HG02678 (cell line): Measurements from ENCODE around the gene MTHFD1L.

Source experiments
- ATAC-seq: cut with Tn5 transposase; IDR thresholded peaks from one replicate; pipeline ENCODE4 v1.9.1; 2021; ENCODE audit warnings: mild to moderate bottlenecking, moderate library complexity; ENCODE audit not compliant: unreplicated experiment

Gene MTHFD1L

DNA sequence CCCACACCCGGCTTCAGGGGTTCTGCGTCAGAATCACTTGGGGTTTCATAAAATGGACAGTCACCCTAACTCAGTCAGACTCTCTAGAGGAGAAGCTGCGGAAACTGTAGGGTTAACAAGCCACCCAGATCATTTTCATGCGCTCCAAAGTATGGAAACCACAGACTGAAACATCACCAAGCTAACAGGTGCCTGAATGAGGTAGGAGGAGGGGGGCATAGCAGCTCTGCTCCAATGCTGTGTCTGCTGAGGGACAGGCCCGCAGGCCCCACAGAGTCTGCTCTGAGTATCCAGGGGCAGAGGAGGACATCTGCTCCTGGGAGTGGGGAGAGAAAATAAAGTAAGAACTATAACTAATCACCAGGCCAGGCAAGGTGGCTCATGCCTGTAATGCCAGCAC lies 277.2 kb downstream of the MTHFD1L start:
- no peak for ATAC-seq

DNA sequence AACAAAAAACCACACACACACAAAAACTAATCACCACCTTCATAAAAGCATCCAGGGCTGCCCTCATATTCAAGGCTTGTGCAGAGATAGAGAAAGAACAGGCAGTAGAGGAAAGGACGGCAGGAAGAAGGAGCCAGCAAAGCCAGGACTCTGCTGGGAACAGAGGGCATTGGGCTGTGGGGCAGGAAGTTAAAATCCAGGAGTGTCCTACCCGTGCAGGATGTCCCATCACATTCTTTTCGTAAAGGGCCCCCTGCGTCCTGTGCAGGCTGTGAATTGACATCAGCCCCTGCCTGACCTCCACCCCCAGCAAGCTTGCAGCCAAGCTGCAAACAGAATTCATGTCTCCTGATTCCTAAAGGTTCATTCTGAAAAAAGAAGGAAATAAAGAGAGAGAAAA lies 277.8 kb downstream of the MTHFD1L start:
- no peak for ATAC-seq

DNA sequence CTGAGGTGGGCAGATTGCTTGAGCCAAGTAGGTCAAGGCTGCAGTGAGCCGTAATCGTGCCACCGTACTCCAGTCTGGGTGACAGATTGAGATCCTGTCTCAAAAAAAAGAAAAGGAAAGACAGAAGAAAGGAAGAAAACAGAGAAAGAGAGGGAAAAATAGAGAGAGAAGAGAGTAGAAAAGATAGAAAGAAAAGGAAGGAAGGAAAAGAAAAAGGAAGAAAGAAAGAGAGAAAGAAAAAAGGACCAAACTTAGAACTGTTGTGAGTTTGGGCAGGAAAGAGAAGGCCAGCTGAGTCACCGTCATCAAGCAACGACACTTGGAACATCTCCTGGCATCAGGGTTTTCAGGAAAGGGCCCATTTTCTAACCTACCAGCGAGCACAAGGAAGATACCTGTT lies 278.3 kb downstream of the MTHFD1L start:
- no peak for ATAC-seq

DNA sequence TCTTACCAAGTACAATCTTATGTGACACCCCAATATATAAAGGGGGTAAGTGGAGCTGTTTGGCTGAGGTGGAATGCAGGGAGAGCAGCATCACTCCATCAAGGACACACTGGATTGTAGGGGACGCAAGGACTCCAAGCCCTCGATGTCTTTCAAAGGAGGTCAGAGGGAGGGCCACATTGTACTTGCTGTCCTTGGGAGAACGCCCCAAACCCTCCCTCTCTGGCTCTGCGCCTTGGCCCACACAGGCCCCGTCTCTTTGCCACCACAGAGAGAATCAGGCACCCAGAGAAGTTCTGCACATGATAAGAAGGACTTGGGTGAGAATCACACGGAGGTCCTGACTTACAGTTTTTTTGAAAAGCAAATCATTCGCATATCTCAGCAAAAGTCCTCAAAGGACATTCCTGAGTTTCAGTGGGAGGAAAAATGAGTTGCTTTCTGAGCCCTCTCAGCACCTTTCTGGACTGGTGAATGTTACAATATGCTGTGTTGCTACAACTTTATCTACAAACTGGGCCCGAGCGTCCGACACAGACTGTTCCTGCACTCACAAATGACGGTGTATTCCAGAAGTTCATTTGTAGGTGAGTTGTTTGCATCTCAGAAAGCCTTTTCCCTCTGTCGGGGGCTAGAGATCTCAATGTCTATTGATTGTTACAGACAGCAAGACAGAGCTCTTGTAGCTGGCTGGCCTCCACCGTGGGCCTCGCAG lies 281.8 kb downstream of the MTHFD1L start:
- no peak for ATAC-seq

DNA sequence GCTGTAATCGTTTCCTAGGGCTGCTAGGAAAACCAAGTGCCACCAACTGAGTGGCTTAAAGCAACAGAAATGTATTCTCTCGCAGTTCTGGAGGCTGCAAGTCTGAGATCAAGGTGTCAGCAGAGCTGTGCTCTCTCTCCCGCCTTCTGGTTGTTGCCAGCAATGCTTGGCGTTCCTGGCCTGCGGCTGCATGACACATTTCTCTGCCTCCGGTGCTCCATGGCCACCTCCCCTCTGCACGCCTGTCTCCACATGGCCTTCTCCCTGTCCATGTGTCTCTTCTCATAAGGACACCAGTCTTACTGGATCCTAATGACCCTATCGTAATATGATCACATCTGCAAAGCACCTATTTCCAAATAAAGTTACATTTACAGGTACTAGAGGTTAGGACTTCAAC lies 282.6 kb downstream of the MTHFD1L start:
- ATAC-seq, result no peak

DNA sequence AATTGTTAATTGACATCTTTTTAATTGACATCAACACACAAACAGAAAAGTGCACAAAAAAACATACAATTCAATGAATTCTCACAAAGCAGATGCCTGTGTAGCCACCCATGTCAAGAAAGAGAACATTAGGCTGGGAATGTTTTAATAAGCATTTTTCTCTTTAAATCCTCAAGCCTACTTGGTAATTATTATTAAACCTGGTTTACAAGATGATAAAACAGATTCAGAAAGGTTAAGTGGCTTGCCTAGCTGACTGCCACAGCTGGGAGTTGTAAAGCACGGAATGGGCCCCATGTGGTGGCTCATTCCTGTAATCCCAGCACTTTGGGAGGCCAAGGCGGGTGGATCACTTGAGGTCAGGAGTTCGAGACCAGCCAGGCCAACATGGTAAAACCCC lies 284.3 kb downstream of the MTHFD1L start:
- ATAC-seq, result no peak
